Skeletal muscle cell (primary cell): ENCODE measurements around the gene C19orf44.
"Not testable (repeated sequence)": the region's sequence is repeated elsewhere in the genome, so short reads cannot be mapped to it uniquely, and the experiment has no call there.

Experiments
- DNase-seq: peaks from one replicate; pipeline ENCODE4 v3.0.0-alpha.2; 2010; ENCODE audit warnings: low read depth
- H3K4me3 ChIP-seq: 2 replicates; pipeline ENCODE4 v1.5.1; 2011; ENCODE audit warnings: low read depth, mild to moderate bottlenecking, control low read depth, low read length, moderate library complexity

Gene C19orf44

DNA sequence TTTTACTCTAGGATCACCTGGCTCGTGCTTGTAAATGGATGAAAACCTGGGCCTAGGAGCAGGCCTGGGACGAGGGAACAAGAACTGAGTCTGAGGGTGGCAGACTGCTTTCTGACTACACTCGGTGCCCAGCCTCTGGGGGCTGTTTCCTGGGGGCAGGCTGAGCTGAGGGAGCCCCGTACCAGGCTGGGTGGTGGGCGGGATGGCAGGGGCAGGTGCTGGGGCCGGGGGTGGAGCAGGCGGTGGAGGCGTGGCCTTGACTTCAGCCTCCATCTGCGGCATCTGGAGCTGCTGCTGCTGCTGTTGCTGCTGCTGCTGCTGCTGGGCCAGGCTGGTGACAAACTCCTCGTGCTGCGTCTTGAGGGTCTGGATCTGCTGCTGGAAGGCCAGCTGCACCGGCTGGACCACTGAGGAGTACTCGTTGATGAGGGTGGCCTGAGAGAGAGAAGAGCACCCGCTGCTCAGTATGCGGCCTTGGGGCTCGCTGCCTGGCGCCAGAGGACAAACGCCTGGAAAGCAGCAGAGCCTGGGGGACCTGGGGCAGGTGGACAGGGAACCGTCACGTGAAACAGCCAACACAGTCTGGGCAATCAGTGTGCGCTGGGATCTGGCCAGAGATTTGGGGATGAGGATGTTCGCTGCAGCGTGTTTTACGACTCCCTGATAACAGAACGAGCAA lies 33.4 kb downstream of the C19orf44 start:
- no peak for DNase-seq
- H3K4me3 ChIP-seq, result no peak overlapping the region

DNA sequence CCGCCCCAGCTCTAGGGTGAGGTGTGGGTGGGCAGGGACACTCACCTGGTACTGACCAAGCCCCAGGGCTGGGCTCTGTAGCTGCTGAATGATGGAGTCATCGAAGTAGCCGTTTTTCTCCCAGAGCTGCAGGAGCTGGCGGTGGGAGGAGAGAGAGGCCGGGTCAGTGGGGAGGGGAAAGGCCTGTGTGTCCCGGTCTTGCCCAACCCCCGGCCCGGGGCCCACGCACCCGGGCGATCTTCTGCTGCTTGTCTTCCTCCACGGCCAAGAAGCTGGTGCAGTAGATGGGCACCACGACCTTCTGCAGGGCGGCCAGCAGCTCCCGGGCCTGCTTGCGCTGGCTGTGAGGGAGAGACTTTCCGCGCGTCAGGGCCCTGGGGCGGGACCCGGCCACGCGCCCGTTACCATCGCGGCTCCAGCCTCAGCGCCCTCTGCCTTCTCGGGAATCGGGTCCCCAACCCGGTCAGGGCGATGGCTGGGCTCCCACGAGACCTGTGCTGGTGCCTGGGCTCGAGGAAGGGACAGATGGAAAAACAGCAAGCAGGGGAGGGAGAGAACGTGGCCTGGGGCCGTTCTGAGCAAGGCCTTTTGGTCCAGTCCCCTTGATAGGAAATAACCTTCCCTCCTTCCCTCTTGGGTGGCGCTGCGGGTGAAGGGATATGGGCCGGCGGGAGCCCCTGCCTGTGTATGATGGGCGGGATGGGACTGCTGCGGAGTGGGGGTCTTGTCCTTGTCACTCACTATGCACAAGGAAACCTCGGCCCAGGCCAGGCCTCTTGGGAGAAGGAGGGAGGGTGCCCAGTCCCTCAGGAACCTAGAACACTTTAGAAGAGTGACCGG lies 34.6 kb downstream of the C19orf44 start:
- H3K4me3 ChIP-seq, result no peak overlapping the region
- no peak for DNase-seq

- DNase-seq, result no peak
- H3K4me3 ChIP-seq, result no peak overlapping the region
These were observed 35.1 kb downstream of the C19orf44 start for GRCh38 chr19:16531380-16531669.

DNA sequence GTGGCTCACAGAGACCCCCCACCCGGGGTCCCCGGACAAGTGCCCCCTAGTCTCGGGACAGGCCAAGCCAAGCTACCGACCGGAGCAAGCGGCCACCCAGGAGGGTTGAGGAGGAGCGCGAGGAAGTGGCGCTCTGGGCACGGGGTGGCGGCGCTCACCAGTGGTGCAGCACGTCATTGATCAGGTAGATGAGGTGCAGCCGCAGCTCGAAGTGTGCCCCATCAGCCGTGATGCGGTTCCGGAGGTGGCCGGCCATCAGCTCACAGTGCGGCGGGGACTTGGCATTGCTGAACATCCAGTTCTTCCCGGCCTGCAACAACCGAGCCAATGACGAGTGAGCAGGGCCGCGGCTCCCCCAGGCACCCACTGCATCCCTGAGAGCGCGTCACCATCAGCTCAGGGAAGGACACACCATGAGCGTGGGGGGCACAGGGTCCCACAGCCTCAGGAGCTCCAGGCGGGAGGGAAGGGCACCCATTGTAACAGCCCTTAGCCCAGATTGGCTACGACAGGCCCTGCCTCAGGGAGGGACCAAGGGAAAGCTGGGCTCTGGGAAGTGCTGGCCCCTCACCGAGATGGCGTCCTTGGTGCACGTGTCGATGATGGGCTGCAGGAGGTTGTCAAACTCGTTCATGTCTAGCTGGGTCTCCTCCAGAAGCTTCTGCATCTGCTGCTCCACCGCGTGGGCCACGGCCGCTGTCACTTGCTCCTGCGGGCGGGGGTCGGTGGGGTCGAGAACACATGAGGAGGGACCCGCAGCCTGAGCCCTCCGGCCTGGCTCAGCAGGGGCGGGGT lies 36.4 kb downstream of the C19orf44 start:
- no peak for DNase-seq
- H3K4me3 ChIP-seq, result no peak overlapping the region

- no peak for DNase-seq
- H3K4me3 ChIP-seq, result no peak overlapping the region
These were observed 39.2 kb downstream of the C19orf44 start for GRCh38 chr19:16535381-16535780.

DNA sequence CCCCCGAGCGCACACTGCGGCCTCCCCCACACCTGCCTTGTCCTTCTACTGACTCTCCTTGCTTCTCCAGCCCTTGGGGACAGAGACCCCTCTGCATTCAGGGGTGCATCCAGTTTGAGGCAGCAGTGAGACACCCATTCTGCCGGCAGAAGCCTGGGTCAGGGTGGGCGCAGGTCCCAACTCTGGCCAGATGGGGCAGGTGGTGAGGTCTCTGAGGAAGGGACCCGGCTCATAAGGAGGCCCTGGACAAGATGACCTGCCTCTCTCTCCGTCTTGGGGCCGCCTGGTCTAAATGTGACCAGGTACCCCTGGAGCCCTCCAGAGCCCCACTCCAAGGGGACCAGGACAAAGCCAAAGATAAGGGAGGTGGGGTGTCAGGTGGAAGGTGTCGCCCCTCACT lies 39.9 kb downstream of the C19orf44 start:
- H3K4me3 ChIP-seq, result no peak overlapping the region
- DNase-seq, result no peak

GRCh38 chr19:16537111-16537510 lies 40.9 kb downstream of the C19orf44 start:
- no peak for DNase-seq
- no peak overlapping the region for H3K4me3 ChIP-seq

DNA sequence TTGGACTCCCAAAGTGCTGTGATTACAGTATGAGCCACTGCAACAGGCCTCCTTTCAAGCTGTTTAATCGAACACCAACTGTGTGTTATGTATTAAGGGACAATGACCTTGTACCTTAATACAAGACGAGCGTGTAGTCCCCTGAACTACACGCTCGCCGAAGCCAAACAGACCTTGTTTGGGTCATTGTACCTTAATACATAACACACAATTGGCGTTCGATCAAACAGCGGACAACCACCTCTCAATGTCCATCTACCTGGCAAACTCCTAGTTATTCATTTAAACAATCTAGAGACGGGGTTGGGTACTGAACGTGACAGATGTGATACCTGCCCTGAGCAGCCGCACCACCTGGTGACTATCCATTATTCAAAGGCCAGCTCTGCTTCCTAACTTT lies 44.8 kb downstream of the C19orf44 start:
- DNase-seq, result no peak
- H3K4me3 ChIP-seq, result peak overlapping the region; percentile 94

DNA sequence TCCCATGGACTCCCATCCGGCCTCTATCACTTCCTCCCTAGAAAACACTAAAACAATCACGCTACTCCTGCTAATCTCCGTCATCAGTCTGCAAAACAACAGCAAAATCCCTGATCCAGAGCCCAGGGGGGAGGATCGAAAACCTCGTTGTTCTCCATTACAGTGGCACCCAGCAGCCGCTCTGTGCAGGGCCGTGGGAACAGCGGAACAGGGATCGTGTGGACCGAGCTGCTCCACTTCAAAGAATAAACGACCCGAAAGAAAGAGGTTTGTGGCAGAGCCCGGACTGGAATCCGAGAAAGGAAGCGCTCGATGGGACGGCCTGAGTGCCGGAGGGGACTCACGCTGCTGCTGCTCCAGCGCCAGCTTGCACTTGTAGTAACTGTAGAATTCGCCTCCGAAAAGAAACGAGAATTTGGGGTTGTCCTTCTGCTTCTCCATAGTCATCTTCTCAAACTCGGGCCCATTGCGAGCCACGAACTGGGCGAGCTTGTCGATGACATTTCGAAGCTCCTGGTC lies 45.4 kb downstream of the C19orf44 start:
- no peak for DNase-seq
- H3K4me3 ChIP-seq, result peak overlapping the region; percentile 94

DNA sequence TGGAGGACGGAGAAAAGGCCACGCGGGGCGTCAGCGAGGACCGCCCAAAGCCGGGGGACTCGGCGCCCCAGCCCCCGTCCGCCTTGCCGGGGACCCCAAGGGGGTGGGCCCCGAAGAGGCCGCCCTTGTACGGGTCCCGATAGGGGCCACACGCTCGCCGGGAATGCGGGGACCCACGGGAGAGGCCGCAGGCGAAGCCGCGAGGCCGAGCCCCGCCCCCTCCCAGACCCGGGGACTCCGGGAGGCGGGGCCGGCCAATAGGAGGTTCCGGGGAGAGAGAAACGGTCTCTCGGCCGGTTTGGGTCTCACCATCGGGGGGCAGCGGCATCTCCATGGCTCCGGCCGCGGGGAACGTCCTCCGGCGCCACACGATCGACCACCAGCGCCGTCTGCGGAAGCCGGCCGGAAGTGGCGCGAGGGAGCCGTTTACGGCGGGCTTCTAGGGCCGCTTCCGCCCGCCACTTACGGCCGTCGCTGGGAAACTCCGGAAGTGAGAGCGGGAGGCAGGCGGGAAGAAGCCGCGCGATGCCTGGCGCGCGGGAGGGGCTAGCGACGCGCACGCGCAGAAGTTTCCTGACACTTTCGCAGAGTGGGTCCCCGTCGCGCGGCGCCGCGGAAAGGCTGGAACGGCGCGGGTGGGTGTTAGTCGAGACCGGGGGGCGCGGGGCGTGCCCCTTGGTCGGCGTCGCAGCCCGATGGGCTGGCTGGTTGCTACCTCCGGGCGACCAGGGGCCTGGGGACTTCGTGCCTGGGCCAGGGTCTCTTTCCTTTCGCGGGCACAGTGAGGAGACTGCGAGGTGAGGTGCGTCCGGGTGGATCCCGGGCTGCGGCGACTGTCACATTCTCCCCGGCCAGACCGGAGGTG lies 46.1 kb downstream of the C19orf44 start, which contains the start of gene CHERP:
TSS of gene CHERP (minus strand) at position 393 of the 865 bp plus-strand sequence. CDS start at position 334, 59 bp downstream.
- H3K4me3 ChIP-seq, result peak within 1 kb of the TSS; percentile 94
- DNase-seq, result peak; percentile 72

DNA sequence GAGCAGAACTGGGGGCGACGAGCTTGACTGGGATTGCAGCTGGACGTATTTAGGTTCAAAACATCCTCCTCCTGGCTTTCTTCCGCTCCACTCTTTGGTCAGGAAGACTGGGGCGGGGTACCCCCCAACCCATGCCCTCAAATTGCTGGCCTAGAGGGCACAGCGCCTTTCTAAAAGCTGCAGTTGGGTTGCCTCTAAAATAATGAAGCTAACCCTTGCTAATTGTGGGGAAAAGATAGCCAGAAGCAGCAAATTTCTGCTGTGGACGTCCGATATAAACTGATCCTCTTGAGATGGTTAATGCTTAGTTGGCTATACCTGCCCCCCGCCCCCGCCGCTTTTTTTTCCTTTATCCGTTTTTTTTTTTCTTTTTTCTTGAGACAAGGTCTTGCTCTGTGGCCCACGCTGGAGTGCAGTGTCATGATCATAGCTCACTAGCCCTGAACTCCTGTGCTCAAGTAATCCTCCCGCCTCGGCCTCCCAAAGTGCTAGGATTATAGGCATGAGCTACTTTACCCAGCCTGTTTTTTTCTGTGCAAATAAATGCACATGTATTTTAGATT lies 46.8 kb downstream of the C19orf44 start:
- peak overlapping the region; percentile 94 for H3K4me3 ChIP-seq
- no peak for DNase-seq

- DNase-seq, H3K4me3 ChIP-seq: not testable (repeated sequence)
These were observed 47.5 kb downstream of the C19orf44 start for GRCh38 chr19:16543734-16544133.

- DNase-seq, result no peak
- H3K4me3 ChIP-seq, result no peak overlapping the region
These were observed 48.5 kb downstream of the C19orf44 start for GRCh38 chr19:16544473-16545231.

DNA sequence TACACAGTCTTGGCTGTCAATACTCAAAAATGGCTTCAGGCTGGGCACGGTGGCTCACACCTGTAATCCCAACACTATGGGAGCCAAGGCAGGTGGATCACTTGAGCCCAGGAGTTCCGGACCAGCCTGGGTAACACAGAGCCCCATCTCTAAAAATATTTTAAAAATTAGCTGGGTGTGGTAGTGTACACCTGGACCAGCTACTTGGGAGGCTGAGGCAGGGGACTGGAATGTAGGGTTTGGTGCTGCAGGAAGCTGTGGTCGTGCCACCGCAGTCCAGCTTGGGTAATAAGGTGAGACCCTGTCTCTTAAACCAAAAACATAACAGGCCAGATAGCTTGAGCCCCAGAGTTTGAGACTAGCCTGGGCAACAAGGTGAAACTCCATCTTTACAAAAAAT lies 52.8 kb downstream of the C19orf44 start:
- no peak for DNase-seq
- H3K4me3 ChIP-seq, result no peak overlapping the region

- not testable (repeated sequence) for H3K4me3 ChIP-seq, DNase-seq
These were observed 55.7 kb downstream of the C19orf44 start for GRCh38 chr19:16551902-16552301.

DNA sequence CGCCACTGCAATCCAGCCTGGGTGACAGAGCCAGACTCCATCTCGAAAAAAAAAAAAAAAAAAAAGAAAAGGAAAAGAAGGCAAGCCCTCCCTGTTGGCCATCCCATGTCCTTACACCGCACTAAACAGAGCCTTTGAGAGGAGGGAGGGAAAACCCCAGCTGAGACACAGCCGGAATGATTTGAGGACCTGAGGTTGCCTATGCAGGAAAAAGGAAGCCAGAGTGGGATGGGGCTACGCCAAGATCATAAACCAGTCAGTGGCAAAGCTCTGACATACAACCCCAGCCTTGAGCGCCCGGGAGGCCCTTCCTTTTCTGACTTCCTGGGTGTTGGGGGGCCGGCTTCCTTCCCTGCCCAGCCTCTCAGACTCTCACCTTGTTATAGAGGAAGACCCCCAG lies 58.6 kb downstream of the C19orf44 start:
- DNase-seq, result no peak
- no peak overlapping the region for H3K4me3 ChIP-seq

GRCh38 chr19:16559780-16560276 lies 63.6 kb downstream of the C19orf44 start:
- DNase-seq, result no peak
- no peak overlapping the region for H3K4me3 ChIP-seq

DNA sequence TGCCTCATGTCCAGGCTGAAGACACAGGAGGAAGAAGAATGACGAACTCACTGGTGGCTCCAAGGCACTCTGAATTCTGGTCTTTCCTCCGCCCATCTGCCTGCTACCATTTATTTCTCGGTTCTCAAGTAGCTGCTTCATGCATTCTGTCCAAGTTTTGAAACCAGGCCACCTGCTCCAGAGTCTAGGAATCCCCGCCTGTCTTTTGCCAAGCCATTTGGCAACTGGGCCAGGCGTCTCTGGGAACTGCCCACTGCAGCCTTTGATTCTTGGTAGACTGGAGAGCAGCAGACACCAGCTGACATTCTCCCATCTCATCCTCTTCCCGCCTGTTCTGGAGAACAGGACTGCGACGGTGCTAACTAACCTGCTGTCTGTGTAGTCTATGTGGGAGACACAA lies 65.2 kb downstream of the C19orf44 start:
- no peak for DNase-seq
- H3K4me3 ChIP-seq, result no peak overlapping the region
